ENCODE results near the gene SLC25A30. TPM values are rescaled to one million over a fixed set of nuclear protein-coding genes. Genes with fewer than 3 reads are reported as not detected.

Gene SLC25A30
- polyA plus RNA-seq, 1 donor from 2014 or later, result 1.9 TPM

GRCh38 chr13:45372189-45373161, 45.7 kb downstream of the SLC25A30 start:
- Mint-ChIP-seq H3K27ac (peak overlapping the region in 1 of 3 donors; percentile 67), H3K4me1 (peaks cover 18 to 22% (median 19%) of the 10 kb centered on the region in 3 donors), H3K4me3 (no peak overlapping the region), H3K36me3 (peaks cover 5% of the 10 kb centered on the region), H3K27me3 (no peaks in the 10 kb centered on the region), H3K9me3 (no peaks in the 10 kb centered on the region)

GRCh38 chr13:45370922-45371406, 47.2 kb downstream of the SLC25A30 start:
- H3K4me3 Mint-ChIP-seq, result peak overlapping the region in 1 of 4 donors; percentile 1
- no peaks in the 10 kb centered on the region for H3K9me3 Mint-ChIP-seq
- H3K27me3 Mint-ChIP-seq, result no peaks in the 10 kb centered on the region
- H3K27ac Mint-ChIP-seq, result peak overlapping the region in 1 of 3 donors; percentile 62
- peaks cover 23 to 28% (median 27%) of the 10 kb centered on the region in 3 donors for H3K4me1 Mint-ChIP-seq
- H3K36me3 Mint-ChIP-seq, result peaks cover 5% of the 10 kb centered on the region

GRCh38 chr13:45369116-45369515, 49.1 kb downstream of the SLC25A30 start:
- Mint-ChIP-seq H3K27me3 (no peaks in the 10 kb centered on the region), H3K4me3 (no peak overlapping the region), H3K27ac (peak overlapping the region in 2 of 3 donors; percentile 54 to 59), H3K4me1 (peaks cover 23 to 28% (median 27%) of the 10 kb centered on the region in 3 donors), H3K9me3 (peaks cover 0 to 1% (median 0%) of the 10 kb centered on the region in 3 donors), H3K36me3 (peaks cover 6% of the 10 kb centered on the region)

GRCh38 chr13:45368571-45368970, 49.6 kb downstream of the SLC25A30 start:
- Mint-ChIP-seq H3K4me1 (peaks cover 23 to 31% (median 28%) of the 10 kb centered on the region in 3 donors), H3K4me3 (peak overlapping the region in 2 of 4 donors; percentile 3 to 75), H3K9me3 (peaks cover 0 to 7% (median 0%) of the 10 kb centered on the region in 3 donors)

GRCh38 chr13:45368005-45368404, 50.2 kb downstream of the SLC25A30 start:
- Mint-ChIP-seq H3K27me3 (no peaks in the 10 kb centered on the region), H3K4me3 (peak overlapping the region in 1 of 4 donors; percentile 75), H3K27ac (peak overlapping the region; percentile 35 to 80 (median 59)), H3K36me3 (peaks cover 13% of the 10 kb centered on the region), H3K9me3 (peaks cover 0 to 9% (median 0%) of the 10 kb centered on the region in 3 donors), H3K4me1 (peaks cover 23 to 33% (median 28%) of the 10 kb centered on the region in 3 donors)

More at GRCh38 chr13:45368571-45368970, 49.6 kb downstream of the SLC25A30 start:
- no peaks in the 10 kb centered on the region for H3K27me3 Mint-ChIP-seq
- peak overlapping the region in 2 of 3 donors; percentile 59 to 83 for H3K27ac Mint-ChIP-seq
- peaks cover 11% of the 10 kb centered on the region for H3K36me3 Mint-ChIP-seq

GRCh38 chr13:45367358-45367757, 50.8 kb downstream of the SLC25A30 start:
- peak overlapping the region; percentile 35 to 80 (median 59) for H3K27ac Mint-ChIP-seq
- peaks cover 0 to 9% (median 0%) of the 10 kb centered on the region in 3 donors for H3K9me3 Mint-ChIP-seq
- peaks cover 14% of the 10 kb centered on the region for H3K36me3 Mint-ChIP-seq
- H3K4me1 Mint-ChIP-seq, result peaks cover 23 to 35% (median 28%) of the 10 kb centered on the region in 3 donors
- no peaks in the 10 kb centered on the region for H3K27me3 Mint-ChIP-seq
- H3K4me3 Mint-ChIP-seq, result peak overlapping the region; percentile 10 to 50 (median 20)

- Mint-ChIP-seq H3K36me3 (peaks cover 21% of the 10 kb centered on the region), H3K9me3 (peaks cover 0 to 9% (median 0%) of the 10 kb centered on the region in 3 donors), H3K27me3 (no peaks in the 10 kb centered on the region), H3K27ac (no peak overlapping the region), H3K4me1 (peaks cover 23 to 29% (median 23%) of the 10 kb centered on the region in 3 donors), H3K4me3 (no peak overlapping the region)
Measured at GRCh38 chr13:45365558-45365885, 52.7 kb downstream of the SLC25A30 start.

- peaks cover 0 to 9% (median 0%) of the 10 kb centered on the region in 3 donors for H3K9me3 Mint-ChIP-seq
- no peaks in the 10 kb centered on the region for H3K27me3 Mint-ChIP-seq
- peaks cover 19% of the 10 kb centered on the region for H3K36me3 Mint-ChIP-seq
- H3K4me1 Mint-ChIP-seq, result peaks cover 23 to 29% (median 23%) of the 10 kb centered on the region in 3 donors
- H3K27ac Mint-ChIP-seq, result no peak overlapping the region
- H3K4me3 Mint-ChIP-seq, result no peak overlapping the region
Measured at GRCh38 chr13:45364876-45365557, 53.2 kb downstream of the SLC25A30 start.

- peaks cover 17% of the 10 kb centered on the region for H3K36me3 Mint-ChIP-seq
- no peak overlapping the region for H3K4me3 Mint-ChIP-seq
- no peaks in the 10 kb centered on the region for H3K27me3 Mint-ChIP-seq
- peaks cover 0 to 9% (median 0%) of the 10 kb centered on the region in 3 donors for H3K9me3 Mint-ChIP-seq
- peaks cover 7 to 20% (median 12%) of the 10 kb centered on the region in 3 donors for H3K4me1 Mint-ChIP-seq
- H3K27ac Mint-ChIP-seq, result no peak overlapping the region
Measured at GRCh38 chr13:45362939-45363338, 55.2 kb downstream of the SLC25A30 start.

GRCh38 chr13:45361596-45362206, 56.5 kb downstream of the SLC25A30 start:
- H3K4me3 Mint-ChIP-seq, result no peak overlapping the region
- peaks cover 0 to 9% (median 0%) of the 10 kb centered on the region in 3 donors for H3K9me3 Mint-ChIP-seq
- H3K27me3 Mint-ChIP-seq, result no peaks in the 10 kb centered on the region
- peaks cover 17% of the 10 kb centered on the region for H3K36me3 Mint-ChIP-seq
- no peak overlapping the region for H3K27ac Mint-ChIP-seq
- peaks cover 4 to 12% (median 7%) of the 10 kb centered on the region in 3 donors for H3K4me1 Mint-ChIP-seq

GRCh38 chr13:45356966-45357672, 61.1 kb downstream of the SLC25A30 start:
- H3K4me3 Mint-ChIP-seq, result no peak overlapping the region
- H3K27ac Mint-ChIP-seq, result no peak overlapping the region
- no peaks in the 10 kb centered on the region for H3K9me3 Mint-ChIP-seq
- no peaks in the 10 kb centered on the region for H3K27me3 Mint-ChIP-seq
- H3K36me3 Mint-ChIP-seq, result peaks cover 9% of the 10 kb centered on the region
- peaks cover 7 to 12% (median 12%) of the 10 kb centered on the region in 3 donors for H3K4me1 Mint-ChIP-seq

- H3K27me3 Mint-ChIP-seq, result no peaks in the 10 kb centered on the region
- H3K27ac Mint-ChIP-seq, result peak overlapping the region; percentile 71 to 93 (median 85)
- no peaks in the 10 kb centered on the region for H3K9me3 Mint-ChIP-seq
- H3K4me1 Mint-ChIP-seq, result peaks cover 6 to 12% (median 11%) of the 10 kb centered on the region in 3 donors
- H3K36me3 Mint-ChIP-seq, result peaks cover 12% of the 10 kb centered on the region
- peak overlapping the region; percentile 5 to 76 (median 69) for H3K4me3 Mint-ChIP-seq
Measured at GRCh38 chr13:45353895-45354294, 64.3 kb downstream of the SLC25A30 start.

- H3K4me1 Mint-ChIP-seq, result peaks cover 6 to 11% (median 10%) of the 10 kb centered on the region in 3 donors
- H3K4me3 Mint-ChIP-seq, result no peak overlapping the region
- H3K36me3 Mint-ChIP-seq, result peaks cover 16% of the 10 kb centered on the region
- H3K9me3 Mint-ChIP-seq, result no peaks in the 10 kb centered on the region
- H3K27me3 Mint-ChIP-seq, result no peaks in the 10 kb centered on the region
- H3K27ac Mint-ChIP-seq, result no peak overlapping the region
Measured at GRCh38 chr13:45352031-45352430, 66.1 kb downstream of the SLC25A30 start.

GRCh38 chr13:45350152-45350551, 68.0 kb downstream of the SLC25A30 start:
- peak overlapping the region in 2 of 3 donors; percentile 31 to 67 for H3K27ac Mint-ChIP-seq
- no peaks in the 10 kb centered on the region for H3K27me3 Mint-ChIP-seq

More at GRCh38 chr13:45350152-45350551, 68.0 kb downstream of the SLC25A30 start:
- H3K9me3 Mint-ChIP-seq, result no peaks in the 10 kb centered on the region
- H3K4me1 Mint-ChIP-seq, result peaks cover 6 to 11% (median 9%) of the 10 kb centered on the region in 3 donors
- peaks cover 12% of the 10 kb centered on the region for H3K36me3 Mint-ChIP-seq
- no peak overlapping the region for H3K4me3 Mint-ChIP-seq

Measured in IgD-negative memory B cell (primary cell).